Measurements from ENCODE around the gene SKAP1.

- peak; percentile 56 to 59 for TF ChIP-seq POLR2A (IDR thresholded peaks at IDR 0.05)
- TF ChIP-seq, protein P1, sequence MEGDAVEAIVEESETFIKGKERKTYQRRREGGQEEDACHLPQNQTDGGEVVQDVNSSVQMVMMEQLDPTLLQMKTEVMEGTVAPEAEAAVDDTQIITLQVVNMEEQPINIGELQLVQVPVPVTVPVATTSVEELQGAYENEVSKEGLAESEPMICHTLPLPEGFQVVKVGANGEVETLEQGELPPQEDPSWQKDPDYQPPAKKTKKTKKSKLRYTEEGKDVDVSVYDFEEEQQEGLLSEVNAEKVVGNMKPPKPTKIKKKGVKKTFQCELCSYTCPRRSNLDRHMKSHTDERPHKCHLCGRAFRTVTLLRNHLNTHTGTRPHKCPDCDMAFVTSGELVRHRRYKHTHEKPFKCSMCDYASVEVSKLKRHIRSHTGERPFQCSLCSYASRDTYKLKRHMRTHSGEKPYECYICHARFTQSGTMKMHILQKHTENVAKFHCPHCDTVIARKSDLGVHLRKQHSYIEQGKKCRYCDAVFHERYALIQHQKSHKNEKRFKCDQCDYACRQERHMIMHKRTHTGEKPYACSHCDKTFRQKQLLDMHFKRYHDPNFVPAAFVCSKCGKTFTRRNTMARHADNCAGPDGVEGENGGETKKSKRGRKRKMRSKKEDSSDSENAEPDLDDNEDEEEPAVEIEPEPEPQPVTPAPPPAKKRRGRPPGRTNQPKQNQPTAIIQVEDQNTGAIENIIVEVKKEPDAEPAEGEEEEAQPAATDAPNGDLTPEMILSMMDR (IDR thresholded peaks at IDR 0.05) = no peak
These were observed 328.8 kb downstream of the SKAP1 start, which contains the start of gene CBX1 for GRCh38 chr17:48101012-48101720.

All from gastroesophageal sphincter (tissue), 3 donors.